Measurements from ENCODE around the gene GPBP1L1.

DNA sequence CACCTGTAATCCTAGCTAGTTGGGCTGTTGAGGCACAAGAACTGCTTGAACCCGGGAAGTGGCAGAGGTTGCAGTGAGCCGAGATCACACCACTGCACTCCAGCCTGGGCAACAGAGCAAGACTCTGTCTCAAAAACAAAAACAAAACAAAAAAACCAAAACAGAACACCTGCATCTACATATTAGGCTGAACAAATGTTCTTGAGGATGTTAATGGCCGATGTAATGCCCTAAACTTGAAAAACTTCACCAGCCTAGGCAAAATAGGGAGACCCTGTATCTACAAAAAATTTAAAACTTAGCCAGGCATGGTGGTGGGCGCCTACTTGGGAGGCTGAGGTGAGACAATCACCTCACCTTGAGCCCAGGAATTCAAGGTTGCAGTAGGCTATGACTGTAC, 17.8 kb downstream of the GPBP1L1 start:
- no peak for TF ChIP-seq CTCF (IDR thresholded peaks at IDR 0.05; ENCODE audit: poor library complexity, severe bottlenecking)
- TF ChIP-seq RAD21 (conservative IDR thresholded peaks at IDR 0.05): no peak
- no peak for TF ChIP-seq MXI1 (conservative IDR thresholded peaks at IDR 0.05; ENCODE audit: poor library complexity, severe bottlenecking)
- TF ChIP-seq EZH2 (IDR thresholded peaks at IDR 0.05; ENCODE audit: borderline replicate concordance, insufficient read depth, low read length, poor library complexity, severe bottlenecking): no peak

Data from neural cell (in vitro differentiated cells).